Stimulated activated CD4-positive, alpha-beta T cell treated with anti-CD3 and anti-CD28 coated beads, Interleukin-4, amount 100 ng/mL, for 1 hour (primary cell): ENCODE data around the gene BHLHE40.
"Not testable (repeated sequence)": the region's sequence is repeated elsewhere in the genome, so short reads cannot be mapped to it uniquely, and the experiment has no call there.

Source experiments
- DNase-seq: peaks from one replicate; pipeline ENCODE4 v3.0.0-alpha.2; 2020

Gene BHLHE40

GRCh38 chr3:4963669-4964570 is 15.3 kb upstream of the BHLHE40 start:
- DNase-seq: no peak

DNA sequence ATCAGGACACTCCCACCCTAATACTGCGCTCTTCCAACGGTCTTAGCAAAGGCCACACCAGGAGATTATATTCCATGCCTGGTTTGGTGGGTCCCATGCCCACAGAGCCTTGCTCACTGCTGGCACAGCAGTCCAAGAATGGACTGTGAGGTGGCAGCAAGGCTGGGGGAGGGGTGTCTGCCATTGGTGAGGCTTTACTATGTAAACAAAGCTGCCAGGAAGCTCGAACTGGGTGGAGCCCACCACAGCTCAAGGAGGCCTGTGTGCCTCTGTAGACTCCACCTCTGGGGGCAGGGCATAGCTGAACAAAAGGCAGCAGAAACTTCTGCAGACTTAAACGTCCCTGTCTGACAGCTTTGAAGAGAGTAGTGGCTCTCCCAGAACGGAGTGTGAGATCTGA is 13.2 kb upstream of the BHLHE40 start:
- not testable (repeated sequence) for DNase-seq

DNA sequence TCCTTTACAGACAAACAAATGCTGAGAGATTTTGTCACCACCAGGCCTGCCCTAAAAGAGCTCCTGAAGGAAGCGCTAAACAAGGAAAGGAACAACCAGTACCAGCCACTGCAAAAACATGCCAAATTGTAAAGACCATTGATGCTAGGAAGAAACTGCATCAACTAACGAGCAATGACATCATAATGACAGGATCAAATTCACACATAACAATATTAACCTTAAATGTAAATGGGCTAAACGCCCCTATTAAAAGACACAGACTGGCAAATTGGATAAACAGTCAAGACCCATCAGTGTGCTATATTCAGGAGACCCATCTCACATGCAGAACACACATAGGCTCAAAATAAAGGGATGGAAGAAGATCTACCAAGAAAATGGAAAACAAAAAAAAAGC is 11.6 kb upstream of the BHLHE40 start:
- DNase-seq: not testable (repeated sequence)

DNA sequence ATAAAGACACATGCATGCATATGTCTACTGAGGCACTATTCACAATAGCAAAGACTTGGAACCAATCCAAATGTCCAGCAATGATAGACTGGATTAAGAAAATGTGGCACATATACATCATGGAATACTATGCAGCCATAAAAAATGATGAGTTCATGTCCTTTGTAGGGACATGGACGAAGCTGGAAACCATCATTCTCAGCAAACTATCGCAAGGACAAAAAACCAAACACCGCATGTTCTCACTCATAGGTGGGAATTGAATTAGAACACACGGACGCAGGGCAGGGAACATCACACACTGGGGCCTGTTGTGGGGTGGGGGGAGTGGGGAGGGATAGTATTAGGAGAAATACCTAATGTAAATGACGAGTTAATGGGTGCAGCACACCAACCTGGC is 7.8 kb upstream of the BHLHE40 start:
- not testable (repeated sequence) for DNase-seq

GRCh38 chr3:4971838-4972237 is 7.4 kb upstream of the BHLHE40 start:
- no peak for DNase-seq

GRCh38 chr3:4972652-4973643 is 6.3 kb upstream of the BHLHE40 start:
- no peak for DNase-seq

GRCh38 chr3:4974154-4974553 is 5.1 kb upstream of the BHLHE40 start:
- DNase-seq: no peak

- peak; percentile 44 for DNase-seq
These were observed 3.1 kb upstream of the BHLHE40 start for GRCh38 chr3:4976109-4976508.

DNA sequence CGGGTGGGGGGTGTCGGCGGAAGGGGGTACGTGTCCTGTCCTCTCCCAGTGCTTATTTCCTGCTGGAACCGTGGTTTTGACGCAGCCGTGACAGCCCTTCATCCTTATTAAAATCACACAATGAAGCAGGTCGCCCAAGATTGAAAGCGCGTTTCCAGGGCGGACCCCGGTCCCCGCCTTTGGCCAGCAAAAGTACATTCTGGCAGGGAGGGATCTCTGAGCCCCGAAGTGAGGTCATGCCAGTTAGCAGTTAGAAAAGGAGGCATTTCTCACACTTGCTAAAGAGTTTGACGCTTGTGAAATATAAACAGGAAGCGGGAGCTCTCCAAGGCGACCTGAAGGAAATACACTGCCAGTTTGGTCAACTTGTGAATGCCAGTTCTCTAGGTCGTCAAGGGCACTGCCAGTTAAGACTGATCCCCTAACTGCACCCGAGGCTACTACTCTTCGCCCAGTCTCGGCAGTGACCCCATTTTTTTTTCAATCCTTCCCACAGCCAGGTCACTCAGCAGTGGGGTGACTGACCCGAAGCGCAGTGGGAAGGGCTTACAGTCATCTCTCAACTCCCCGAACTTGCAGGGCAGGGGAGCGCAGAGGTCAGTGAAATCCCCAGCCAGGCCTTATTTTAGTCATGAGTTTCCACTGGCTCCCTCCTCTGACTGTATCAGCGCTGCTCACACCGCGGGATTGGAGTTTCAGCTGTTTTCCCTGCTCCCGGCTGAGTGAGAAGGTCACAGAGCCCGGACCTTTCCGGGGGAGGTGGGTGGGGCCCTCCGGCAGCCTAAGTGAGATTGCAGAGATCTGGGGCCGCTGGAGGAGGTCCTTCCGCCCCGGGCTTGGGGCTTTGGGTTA is 2.0 kb upstream of the BHLHE40 start:
- peak; percentile 51 for DNase-seq

GRCh38 chr3:4977853-4978203 is 1.4 kb upstream of the BHLHE40 start:
- no peak for DNase-seq

- peak; percentile 82 for DNase-seq
These were observed 852 bp upstream of the BHLHE40 start for GRCh38 chr3:4978204-4978965.

- peak; percentile 85 for DNase-seq
These were observed 240 bp upstream of the BHLHE40 start for GRCh38 chr3:4978966-4979427.

GRCh38 chr3:4980229-4981203 is 1.3 kb downstream of the BHLHE40 start:
- DNase-seq: peak; percentile 89

DNA sequence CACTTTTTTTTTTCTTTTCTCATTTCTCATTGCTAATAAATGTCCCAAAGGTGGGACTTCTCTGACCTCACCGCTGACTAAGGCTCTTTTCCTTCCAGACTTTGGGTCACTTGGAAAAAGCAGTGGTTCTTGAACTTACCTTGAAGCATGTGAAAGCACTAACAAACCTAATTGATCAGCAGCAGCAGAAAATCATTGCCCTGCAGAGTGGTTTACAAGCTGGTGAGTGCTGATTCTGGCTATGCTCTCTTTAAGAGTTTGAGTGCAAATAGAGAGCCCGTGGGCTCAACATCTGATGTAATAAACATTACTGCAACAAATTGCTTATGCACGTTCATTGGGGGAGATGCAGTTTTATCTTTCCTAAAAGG is 2.0 kb downstream of the BHLHE40 start:
- no peak for DNase-seq

DNA sequence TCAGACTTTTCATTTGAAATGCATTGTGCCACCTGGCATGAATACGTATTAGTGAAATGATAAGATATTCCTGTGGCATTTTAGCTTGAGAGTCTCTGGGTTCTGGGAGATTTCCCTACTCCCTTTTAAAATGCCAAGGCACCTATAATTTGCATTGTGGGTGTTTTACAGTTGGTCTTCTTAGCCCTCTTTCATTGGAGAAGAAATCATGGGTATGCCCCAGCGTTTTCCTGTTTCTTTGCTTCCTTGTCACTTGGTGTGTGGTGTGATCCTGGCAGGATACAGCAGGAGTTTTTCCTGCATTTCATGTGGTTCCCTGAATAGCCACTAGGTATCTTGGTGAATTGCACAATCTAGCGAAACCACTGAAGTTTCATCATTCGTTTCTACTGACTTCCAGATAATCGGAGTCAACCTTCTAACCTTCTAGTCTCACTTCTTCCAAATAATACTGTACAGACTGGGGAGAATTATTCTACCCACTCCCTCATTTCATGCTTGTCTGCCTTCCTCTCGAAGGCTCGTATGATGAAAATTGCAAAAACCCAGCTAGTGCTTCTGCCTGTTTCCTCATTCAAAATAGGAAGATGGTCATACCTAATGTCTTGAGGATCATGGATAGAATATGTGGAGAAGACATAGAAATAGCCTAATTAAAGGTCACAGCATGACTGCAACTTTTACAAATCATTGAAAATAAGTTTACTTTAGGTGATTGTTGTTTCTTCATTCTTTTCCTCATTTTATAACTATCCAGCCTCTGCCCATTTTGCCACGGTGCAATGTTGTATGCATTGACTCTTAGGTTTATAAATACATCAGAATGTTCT is 2.6 kb downstream of the BHLHE40 start:
- no peak for DNase-seq

- no peak for DNase-seq
These were observed 3.8 kb downstream of the BHLHE40 start for GRCh38 chr3:4982773-4983738.

DNA sequence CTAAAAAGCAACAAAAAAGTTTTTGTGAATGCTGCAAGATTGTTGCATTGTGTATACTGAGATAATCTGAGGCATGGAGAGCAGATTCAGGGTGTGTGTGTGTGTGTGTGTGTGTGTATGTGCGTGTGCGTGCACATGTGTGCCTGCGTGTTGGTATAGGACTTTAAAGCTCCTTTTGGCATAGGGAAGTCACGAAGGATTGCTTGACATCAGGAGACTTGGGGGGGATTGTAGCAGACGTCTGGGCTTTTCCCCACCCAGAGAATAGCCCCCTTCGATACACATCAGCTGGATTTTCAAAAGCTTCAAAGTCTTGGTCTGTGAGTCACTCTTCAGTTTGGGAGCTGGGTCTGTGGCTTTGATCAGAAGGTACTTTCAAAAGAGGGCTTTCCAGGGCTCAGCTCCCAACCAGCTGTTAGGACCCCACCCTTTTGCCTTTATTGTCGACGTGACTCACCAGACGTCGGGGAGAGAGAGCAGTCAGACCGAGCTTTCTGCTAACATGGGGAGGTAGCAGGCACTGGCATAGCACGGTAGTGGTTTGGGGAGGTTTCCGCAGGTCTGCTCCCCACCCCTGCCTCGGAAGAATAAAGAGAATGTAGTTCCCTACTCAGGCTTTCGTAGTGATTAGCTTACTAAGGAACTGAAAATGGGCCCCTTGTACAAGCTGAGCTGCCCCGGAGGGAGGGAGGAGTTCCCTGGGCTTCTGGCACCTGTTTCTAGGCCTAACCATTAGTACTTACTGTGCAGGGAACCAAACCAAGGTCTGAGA is 4.7 kb downstream of the BHLHE40 start:
- DNase-seq: peak; percentile 58

- no peak for DNase-seq
These were observed 5.3 kb downstream of the BHLHE40 start for GRCh38 chr3:4984511-4984864.
